HG02571 (cell line): ENCODE results near the gene GPHA2.

Source experiments
- ATAC-seq: cut with Tn5 transposase; IDR thresholded peaks from one replicate; pipeline ENCODE4 v1.9.1; 2021; ENCODE audit warnings: mild to moderate bottlenecking, moderate library complexity; ENCODE audit not compliant: unreplicated experiment

The GPHA2 gene

GRCh38 chr11:64892838-64893193, 42.9 kb downstream of the GPHA2 start:
- ATAC-seq: no peak

DNA sequence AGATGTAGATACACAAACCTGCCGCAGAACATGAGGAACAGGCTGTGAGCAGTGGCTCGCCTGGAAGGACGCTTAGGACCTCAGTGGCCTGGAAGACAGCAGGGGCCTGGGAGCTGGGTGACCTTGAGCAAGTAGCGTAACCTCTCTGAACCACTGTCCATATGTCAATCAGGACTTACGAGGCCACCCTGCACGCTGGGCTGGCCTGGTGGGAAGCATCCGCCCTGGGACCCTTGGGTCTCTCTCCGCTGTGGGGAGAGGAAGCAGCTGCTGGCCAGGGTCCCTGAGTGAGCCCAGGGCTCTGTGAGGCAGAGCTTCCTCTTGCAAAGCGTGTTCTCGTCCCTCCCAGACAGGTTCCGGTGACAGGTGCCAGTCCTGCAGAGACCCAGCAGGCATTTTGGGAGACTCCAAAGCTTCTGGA, 43.3 kb downstream of the GPHA2 start:
- ATAC-seq: no peak

GRCh38 chr11:64891880-64892279, 43.8 kb downstream of the GPHA2 start:
- no peak for ATAC-seq

DNA sequence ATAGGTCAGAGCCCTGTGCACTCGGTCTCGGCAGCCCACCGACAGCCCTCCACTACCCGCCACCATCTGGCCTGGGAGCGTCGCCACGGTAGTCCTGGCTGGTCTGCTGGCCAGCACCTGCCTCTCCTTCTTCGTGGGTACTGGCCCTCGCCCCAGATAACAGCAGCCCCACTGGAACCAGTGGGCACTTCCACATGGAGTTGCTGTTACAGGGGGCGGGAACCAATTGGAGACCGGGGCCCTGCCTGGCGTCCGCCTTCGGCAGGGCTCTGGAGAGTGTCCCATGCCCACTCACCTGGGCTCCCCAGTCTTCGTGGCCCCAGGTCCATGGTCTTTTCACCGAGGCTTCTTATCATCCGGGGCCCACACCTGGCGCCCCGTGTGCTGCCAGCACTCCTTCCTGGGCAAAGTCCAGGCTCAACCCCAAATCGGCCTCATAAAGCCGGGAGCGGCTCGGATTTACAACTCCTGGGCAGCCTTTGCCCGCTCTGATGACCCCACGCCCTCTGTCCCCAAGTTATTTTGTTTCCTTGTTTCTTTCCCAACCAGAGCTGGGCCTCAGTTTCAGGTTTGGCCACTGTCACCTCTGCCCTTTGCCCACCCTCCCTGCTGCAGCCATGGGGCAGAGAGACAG, 44.4 kb downstream of the GPHA2 start:
- ATAC-seq: no peak

DNA sequence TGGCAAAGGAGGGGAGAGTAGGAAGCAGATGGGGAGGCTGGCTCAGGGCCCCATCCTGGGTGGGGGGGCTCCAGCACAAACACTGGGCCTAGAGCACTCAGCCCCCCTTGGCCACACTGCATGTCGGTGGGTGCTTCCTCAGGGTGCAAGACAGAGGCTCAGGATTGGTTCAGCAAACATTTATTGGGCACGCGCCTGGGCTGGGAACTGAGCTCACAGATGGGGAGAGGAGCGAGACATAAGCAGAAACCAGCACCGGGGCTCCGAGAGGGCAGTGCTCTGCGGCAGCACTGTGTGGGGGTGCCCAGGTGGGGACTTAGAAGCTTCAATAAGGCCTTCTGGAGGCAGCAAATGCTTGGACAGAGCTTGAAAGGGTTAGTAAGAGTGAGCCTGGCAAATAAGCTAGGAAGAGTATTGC, 45.2 kb downstream of the GPHA2 start:
- no peak for ATAC-seq

DNA sequence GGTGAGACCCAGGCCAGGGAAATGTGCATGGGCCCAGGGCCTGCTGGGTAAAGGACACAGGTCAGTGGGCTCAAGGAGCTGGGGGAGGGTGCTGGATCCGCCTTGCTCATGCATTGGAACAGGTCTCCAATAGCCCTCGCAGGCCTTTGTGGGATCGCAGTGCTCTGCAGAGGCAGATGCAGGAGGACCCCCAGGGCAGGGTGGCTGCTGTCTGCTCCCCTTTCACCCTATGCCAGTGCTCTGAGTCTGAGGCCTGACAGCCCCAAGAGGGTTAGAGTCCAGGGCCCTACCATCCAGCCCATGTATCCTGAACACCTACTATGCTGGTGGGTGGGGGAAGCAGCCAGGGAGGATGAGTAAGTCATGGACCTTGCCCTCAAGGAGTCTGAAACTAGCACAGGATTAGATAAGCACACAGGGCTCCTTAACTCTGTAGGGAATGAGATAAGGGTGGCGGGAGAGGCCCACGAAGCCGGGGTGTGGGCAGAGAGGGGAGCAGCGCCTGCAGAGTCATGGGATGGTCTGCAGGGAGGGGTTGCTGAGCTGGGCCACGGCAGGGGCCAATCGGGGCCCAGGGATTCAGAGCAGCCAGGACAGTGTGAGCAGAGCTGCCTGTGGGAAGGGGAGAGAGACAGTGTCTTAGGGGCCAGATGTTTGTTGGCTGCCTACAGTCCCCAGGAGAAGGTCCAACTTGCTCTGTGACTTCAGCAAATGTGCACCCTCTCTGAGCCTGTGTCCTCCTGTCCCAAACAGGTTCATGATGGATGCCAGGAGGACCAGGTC, 46.8 kb downstream of the GPHA2 start:
- ATAC-seq: no peak

DNA sequence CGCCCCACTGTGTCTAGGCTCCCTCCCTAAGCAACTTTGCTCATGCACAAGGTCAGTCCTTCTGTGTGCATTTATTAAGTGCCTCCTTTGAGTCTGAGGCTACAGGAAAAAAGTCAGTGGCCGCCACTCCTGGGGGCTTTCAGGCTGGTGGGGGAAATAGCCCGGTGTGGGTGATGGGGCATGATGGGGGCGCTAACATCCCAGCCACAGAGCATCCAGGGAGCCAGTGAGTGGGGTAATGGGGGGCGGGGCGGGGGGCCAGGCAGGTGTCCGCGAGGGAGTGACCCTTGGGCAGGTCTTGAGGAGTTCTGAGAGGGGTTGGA, 47.3 kb downstream of the GPHA2 start:
- no peak for ATAC-seq

- ATAC-seq: peak; percentile 72
These were observed 47.8 kb downstream of the GPHA2 start for GRCh38 chr11:64887757-64888405.

DNA sequence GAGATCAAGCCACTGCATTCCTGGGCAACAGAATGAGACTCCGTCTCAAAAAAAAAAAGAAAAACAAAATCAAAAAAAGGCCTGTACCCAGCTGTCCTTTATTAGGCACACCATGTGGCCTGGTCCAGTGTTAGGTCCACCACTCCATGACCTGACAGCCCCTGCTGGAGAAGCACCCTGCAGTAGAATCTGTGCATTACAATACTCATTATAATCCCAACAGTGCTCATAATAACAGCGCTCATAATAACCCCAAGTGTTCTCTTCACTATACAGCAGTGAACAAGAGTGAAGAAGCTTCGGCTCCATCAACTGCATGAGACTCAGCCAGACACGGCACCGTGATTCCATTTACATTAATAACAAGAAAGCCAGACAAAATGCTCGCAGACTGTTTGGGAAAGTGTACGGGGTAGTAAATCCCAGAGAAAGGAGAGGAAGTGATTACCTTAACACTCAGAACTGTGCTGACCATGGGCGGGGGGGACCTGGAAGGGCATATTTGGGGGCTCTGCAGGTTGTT, 48.4 kb downstream of the GPHA2 start:
- no peak for ATAC-seq

DNA sequence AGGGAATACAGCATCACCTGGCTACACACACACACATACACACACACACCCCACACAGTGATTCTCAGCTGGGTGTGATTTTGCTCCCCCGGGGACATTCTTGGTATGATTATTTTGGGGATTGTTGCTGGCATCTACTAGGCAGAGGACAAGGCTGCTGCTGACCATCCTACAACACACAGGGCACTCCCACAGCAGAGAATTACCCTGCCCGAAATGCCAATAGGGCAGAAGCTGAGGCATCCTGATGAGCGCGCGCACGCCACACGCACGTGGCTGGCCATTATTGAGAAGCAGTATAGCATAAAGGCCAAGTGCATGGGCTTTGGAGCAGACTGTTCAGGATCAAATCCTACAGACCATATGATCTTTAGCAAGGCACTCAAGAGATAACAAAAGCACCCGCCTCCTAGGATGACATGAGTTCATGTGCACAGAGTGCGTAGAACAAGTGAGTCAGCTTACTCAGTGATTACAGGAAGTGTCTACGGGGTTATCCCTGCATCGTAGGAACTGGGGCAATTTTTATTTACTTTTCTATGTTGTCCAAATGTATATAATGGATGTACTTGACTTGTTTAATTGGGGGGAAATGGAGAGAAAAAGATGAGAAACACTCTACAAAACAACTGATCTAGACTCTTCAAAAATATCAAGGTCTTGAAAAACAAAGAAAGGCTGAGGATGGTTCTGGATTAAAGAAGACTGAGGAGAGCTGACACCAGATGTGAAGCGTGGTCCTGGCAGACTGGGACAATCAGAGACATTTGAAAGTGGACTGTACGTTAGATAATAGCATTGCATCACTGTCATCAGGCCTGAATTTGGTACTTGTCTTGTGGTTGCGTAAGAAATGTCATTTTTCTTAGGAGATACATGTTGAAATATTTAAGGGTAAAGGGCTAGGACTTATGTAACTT, 50.1 kb downstream of the GPHA2 start:
- no peak for ATAC-seq
